Measurements from ENCODE around the gene GALNT11. TPM values are rescaled to one million over a fixed set of nuclear protein-coding genes. Genes with fewer than 3 reads are reported as not detected.
"Not testable (repeated sequence)": the region's sequence is repeated elsewhere in the genome, so short reads cannot be mapped to it uniquely, and the experiment has no call there.

The GALNT11 gene
- total RNA-seq, 4 donors from 2014 or later = 19.4 to 42.9 (median 27.2) TPM

DNA sequence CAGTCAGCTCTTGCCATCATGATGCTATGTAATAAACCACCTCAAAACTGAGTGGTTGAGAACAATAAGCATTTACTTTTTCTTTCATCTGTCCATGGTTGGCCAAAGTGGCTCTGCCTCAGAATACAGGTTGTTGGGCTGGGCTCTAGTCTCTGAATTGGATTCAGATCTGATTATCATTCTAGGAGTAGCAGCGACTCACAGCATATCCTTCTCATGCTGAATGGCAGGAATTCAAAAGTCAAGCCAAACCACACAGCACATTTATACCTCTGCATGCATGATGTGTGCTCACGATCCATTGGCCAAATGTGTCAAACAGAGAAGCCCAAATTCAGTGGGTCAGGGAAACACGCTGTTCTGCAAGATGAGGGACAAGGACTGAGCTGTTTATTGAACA is 13.6 kb upstream of the GALNT11 start:
- H3K4me1 ChIP-seq = no peaks in the 10 kb centered on the region
- no peaks in the 10 kb centered on the region for H3K36me3 ChIP-seq
- no peak overlapping the region for H3K4me3 ChIP-seq
- H3K27me3 ChIP-seq = no peaks in the 10 kb centered on the region
- no peaks in the 10 kb centered on the region for H3K9me3 ChIP-seq
- DNase-seq = no peak
- no peak overlapping the region for H3K27ac ChIP-seq
- TF ChIP-seq POLR2A (IDR thresholded peaks at IDR 0.05) = no peak
- TF ChIP-seq, protein P1, sequence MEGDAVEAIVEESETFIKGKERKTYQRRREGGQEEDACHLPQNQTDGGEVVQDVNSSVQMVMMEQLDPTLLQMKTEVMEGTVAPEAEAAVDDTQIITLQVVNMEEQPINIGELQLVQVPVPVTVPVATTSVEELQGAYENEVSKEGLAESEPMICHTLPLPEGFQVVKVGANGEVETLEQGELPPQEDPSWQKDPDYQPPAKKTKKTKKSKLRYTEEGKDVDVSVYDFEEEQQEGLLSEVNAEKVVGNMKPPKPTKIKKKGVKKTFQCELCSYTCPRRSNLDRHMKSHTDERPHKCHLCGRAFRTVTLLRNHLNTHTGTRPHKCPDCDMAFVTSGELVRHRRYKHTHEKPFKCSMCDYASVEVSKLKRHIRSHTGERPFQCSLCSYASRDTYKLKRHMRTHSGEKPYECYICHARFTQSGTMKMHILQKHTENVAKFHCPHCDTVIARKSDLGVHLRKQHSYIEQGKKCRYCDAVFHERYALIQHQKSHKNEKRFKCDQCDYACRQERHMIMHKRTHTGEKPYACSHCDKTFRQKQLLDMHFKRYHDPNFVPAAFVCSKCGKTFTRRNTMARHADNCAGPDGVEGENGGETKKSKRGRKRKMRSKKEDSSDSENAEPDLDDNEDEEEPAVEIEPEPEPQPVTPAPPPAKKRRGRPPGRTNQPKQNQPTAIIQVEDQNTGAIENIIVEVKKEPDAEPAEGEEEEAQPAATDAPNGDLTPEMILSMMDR (IDR thresholded peaks at IDR 0.05) = no peak

DNA sequence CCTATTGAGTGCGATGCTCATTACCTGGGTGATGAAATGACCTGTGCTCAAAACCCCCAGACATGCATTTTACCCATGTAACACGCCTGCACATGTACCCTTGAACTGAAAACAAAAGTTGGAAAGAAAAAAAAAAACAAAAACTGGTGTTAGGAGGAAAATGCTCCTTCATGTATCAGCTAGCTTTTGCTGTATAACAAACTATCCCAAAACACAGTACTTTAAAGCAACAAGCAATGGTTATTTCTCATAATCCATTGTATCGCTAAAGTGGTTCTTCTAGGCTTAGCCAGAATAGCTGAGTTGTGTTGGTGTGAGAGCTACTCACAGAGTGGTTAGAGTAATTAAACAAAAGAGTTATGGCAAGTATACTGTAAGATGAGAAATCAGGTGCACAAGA is 12.2 kb upstream of the GALNT11 start:
- no peak for DNase-seq
- Histone ChIP-seq H3K4me1 (no peaks in the 10 kb centered on the region), H3K27ac (no peak overlapping the region), H3K27me3 (no peaks in the 10 kb centered on the region), H3K4me3 (no peak overlapping the region), H3K9me3 (no peaks in the 10 kb centered on the region), H3K36me3 (no peaks in the 10 kb centered on the region)
- TF ChIP-seq POLR2A (IDR thresholded peaks at IDR 0.05) = no peak
- TF ChIP-seq, protein P1 (IDR thresholded peaks at IDR 0.05) = no peak

DNA sequence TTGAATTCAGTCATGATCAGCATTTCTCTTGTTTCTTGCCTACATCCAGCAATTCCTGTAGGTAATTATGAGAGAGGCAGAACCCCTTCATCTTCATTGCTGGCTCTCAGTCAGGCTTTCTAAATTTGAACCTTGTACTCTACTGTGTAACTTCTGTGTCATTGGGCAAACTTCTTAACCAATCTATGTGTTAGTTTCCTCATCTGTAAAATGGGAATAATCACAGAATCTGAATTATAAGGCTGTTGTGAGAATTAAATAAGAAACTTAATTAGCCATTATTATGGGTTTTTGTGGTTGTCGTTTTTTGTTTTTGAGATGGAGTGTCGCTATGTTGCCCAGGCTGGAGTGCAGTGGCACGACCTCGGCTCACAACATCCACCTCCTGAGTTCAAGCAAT is 11.5 kb upstream of the GALNT11 start:
- TF ChIP-seq, protein P1 (IDR thresholded peaks at IDR 0.05) = no peak
- no peaks in the 10 kb centered on the region for H3K4me1 ChIP-seq
- H3K27ac ChIP-seq = no peak overlapping the region
- H3K4me3 ChIP-seq = no peak overlapping the region
- no peak for DNase-seq
- H3K27me3 ChIP-seq = no peaks in the 10 kb centered on the region
- no peaks in the 10 kb centered on the region for H3K36me3 ChIP-seq
- H3K9me3 ChIP-seq = no peaks in the 10 kb centered on the region

DNA sequence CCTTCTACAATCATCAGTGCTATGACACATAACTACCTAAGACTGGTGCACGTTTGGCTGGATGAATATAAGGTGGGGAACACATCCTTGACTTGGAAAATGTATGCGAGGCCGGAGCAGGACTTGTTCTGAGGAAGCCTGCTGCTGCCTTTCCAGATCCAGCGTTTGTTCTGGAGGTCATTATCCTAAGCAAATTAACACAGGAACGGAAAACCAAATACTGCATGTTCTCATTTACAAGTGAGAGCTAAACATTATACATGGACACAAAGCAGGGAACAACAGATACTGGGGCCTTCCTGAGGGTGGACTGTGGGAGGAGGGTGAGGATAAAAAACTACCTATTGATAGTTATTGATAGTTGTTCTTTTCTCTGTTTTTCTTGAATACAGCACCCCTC is 10.8 kb upstream of the GALNT11 start:
- Histone ChIP-seq H3K4me1 (no peaks in the 10 kb centered on the region), H3K27me3 (no peaks in the 10 kb centered on the region), H3K9me3 (no peaks in the 10 kb centered on the region), H3K27ac (no peak overlapping the region), H3K36me3 (no peaks in the 10 kb centered on the region), H3K4me3 (no peak overlapping the region)
- DNase-seq = no peak
- TF ChIP-seq, protein P1 (IDR thresholded peaks at IDR 0.05) = no peak
- no peak for TF ChIP-seq POLR2A (IDR thresholded peaks at IDR 0.05)

DNA sequence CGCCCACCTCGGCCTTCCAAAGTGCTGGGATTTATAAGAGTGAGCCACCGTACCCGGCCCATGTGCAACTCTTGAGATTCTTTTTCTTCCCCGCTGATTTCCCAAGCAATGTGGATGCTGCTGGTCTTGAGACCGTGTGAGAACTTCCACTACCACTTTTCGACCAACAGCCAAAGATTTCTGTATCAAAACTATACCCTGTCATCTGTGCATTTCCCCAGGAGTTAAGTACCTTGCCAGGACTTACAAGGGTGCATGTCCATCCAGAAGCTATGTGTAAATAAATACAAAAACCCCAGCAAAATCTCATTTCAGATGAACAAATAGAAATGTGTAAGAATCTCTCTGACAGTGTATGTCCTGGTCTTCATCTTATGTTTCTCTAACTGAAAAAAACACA is 9.9 kb upstream of the GALNT11 start:
- H3K4me1 ChIP-seq = no peaks in the 10 kb centered on the region
- no peak overlapping the region for H3K4me3 ChIP-seq
- H3K9me3 ChIP-seq = no peaks in the 10 kb centered on the region
- no peak overlapping the region for H3K27ac ChIP-seq
- H3K36me3 ChIP-seq = no peaks in the 10 kb centered on the region
- TF ChIP-seq, protein P1 (IDR thresholded peaks at IDR 0.05) = no peak
- no peak for DNase-seq
- H3K27me3 ChIP-seq = no peaks in the 10 kb centered on the region

DNA sequence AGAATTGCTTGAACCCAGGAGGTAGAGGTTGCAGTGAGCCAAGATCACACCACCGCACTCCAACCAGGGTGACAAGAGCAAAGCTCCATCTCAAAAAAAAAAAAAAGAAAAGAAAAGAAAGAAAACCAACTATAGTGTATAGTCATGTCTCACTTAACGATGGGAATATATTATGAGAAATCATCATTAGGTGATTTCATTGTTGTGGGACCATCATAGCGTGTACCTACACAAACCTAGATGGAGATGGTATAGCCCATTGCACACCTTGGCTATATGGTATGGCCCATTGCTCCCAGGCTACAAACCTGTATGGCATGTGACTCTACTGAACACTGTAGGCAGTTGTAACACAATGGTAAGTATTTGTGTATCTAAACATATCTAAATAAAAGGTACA is 8.5 kb upstream of the GALNT11 start:
- Histone ChIP-seq H3K27me3 (no peaks in the 10 kb centered on the region), H3K9me3 (no peaks in the 10 kb centered on the region), H3K4me1 (no peaks in the 10 kb centered on the region), H3K4me3 (no peak overlapping the region), H3K36me3 (no peaks in the 10 kb centered on the region), H3K27ac (no peak overlapping the region)
- DNase-seq = no peak
- TF ChIP-seq, protein P1 (IDR thresholded peaks at IDR 0.05) = no peak
- TF ChIP-seq POLR2A (IDR thresholded peaks at IDR 0.05) = no peak

DNA sequence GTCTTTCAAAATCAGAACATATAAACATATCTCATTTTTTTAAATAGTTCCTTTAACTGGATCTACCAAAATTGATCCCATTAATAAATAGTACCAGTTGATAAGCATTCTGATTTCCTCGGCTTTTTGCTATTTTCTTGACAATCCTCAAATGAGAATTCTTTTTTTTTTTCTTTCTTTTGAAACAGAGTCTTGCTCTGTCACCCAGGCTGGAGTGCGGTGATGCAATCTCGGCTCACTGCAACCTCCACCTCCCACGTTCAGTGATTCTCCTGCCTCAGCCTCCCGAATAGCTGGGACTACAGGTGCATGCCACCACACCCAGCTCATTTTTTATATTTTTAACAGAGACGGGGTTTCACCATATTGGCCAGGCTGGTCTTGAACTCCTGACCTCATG is 7.8 kb upstream of the GALNT11 start:
- not testable (repeated sequence) for H3K27ac ChIP-seq, H3K36me3 ChIP-seq, H3K9me3 ChIP-seq, DNase-seq, H3K4me3 ChIP-seq, H3K27me3 ChIP-seq, H3K4me1 ChIP-seq

DNA sequence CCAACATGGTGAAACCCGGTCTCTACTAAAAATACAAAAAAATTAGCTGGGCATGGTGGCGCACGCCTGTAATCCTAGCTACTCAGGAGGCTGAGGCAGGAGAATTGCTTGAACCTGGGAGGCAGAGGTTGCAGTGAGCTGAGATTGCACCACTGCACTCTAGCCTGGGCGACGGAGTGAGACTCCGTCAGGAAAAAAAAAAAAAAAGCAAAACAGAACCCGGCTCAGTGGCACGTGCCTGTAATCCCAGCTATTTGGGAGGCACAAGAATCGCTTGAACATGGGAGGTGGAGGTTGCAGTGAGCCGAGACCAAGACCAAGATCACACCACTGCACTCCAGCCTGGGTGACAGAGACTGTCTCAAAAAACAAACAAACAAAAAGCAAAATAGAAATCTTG is 3.7 kb upstream of the GALNT11 start:
- not testable (repeated sequence) for H3K36me3 ChIP-seq, H3K4me3 ChIP-seq, DNase-seq, H3K27ac ChIP-seq, H3K9me3 ChIP-seq, H3K27me3 ChIP-seq
- H3K4me1 ChIP-seq = peaks cover 5 to 11% (median 7%) of the 10 kb centered on the region in 4 donors

Measured in Peyer's patch (tissue), 4 donors.